Transverse colon (tissue), 4 donors: Measurements from ENCODE around the gene GNL2.

Experiments used
- CTCF ChIP-seq, 5 experiments: fragments of 200-600 bp in 3 of 5; fragments of 450-650 bp in 2 of 5; sonication (generic) in 3 of 5; IDR thresholded peaks; 1 replicate in 2 of 5; 2 replicates in 3 of 5; pipeline ENCODE4 v1.5.1; 2016 to 2017; ENCODE audit warnings: antibody characterized with exemption in 5 of 5, inconsistent platforms in 3 of 5, mild to moderate bottlenecking in 2 of 5, moderate library complexity in 1 of 5
- EP300 ChIP-seq: sonication (generic); formaldehyde crosslinking; IDR thresholded peaks from one replicate; pipeline ENCODE4 v1.6.1; 2017; ENCODE audit warnings: antibody characterized with exemption, low read depth
- POLR2A ChIP-seq: fragments of 450-650 bp; IDR thresholded peaks from one replicate; pipeline ENCODE4 v1.6.1; 2016; ENCODE audit warnings: antibody characterized with exemption, mild to moderate bottlenecking, moderate library complexity
- POLR2AphosphoS5 ChIP-seq, 3 donors: sonication (generic); formaldehyde crosslinking; IDR thresholded peaks; one replicate each; pipeline ENCODE4 v1.6.1; 2016; ENCODE audit warnings: antibody characterized with exemption in 3 of 3

GRCh38 chr1:37628026-37628556, 32.4 kb upstream of the GNL2 start:
- TF ChIP-seq CTCF (IDR thresholded peaks at IDR 0.05) (no peak), POLR2A (no peak), POLR2AphosphoS5 (IDR thresholded peaks at IDR 0.05) (no peak), EP300 (no peak)
